ENCODE data around the gene NLGN4Y.

DNA sequence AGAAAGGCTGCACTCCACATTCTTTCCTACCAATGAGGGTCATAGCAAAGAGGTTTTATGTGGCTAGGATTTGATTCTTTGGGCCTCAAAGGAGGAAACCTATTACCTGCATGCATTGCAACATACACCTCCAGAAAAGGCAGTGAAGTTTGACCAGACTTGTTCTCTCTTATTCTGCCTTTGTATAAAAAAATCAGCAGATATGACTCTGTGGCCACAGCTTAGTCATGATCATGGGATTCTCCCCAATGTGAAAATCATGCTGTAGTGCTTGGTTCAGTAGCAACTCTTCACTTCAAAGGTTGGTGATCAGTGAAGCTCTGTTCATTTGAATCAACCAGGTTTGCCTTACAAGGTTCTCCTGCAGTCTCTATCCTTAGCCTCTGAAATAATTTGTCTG, 38.4 kb upstream of the NLGN4Y start:
- TF ChIP-seq POLR2A (IDR thresholded peaks at IDR 0.05) (no peak), POLR2AphosphoS5 (IDR thresholded peaks at IDR 0.05) (no peak)
- TF ChIP-seq, protein P1, sequence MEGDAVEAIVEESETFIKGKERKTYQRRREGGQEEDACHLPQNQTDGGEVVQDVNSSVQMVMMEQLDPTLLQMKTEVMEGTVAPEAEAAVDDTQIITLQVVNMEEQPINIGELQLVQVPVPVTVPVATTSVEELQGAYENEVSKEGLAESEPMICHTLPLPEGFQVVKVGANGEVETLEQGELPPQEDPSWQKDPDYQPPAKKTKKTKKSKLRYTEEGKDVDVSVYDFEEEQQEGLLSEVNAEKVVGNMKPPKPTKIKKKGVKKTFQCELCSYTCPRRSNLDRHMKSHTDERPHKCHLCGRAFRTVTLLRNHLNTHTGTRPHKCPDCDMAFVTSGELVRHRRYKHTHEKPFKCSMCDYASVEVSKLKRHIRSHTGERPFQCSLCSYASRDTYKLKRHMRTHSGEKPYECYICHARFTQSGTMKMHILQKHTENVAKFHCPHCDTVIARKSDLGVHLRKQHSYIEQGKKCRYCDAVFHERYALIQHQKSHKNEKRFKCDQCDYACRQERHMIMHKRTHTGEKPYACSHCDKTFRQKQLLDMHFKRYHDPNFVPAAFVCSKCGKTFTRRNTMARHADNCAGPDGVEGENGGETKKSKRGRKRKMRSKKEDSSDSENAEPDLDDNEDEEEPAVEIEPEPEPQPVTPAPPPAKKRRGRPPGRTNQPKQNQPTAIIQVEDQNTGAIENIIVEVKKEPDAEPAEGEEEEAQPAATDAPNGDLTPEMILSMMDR (IDR thresholded peaks at IDR 0.05 in 8 of 11, conservative IDR thresholded peaks at IDR 0.05 in 3 of 11): no peak
